Measurements from ENCODE around the gene CAMK2A. TPM values are rescaled to one million over a fixed set of nuclear protein-coding genes. Genes with fewer than 3 reads are reported as not detected.

CAMK2A gene
- total RNA-seq, 1 donor from 2014 or later: 22.7 TPM

DNA sequence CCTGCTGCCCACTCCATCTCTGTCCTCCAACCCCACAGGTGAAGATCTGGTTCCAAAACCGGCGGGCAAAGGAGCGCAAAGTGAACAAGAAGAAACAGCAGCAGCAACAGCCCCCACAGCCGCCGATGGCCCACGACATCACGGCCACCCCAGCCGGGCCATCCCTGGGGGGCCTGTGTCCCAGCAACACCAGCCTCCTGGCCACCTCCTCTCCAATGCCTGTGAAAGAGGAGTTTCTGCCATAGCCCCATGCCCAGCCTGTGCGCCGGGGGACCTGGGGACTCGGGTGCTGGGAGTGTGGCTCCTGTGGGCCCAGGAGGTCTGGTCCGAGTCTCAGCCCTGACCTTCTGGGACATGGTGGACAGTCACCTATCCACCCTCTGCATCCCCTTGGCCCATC, 106.1 kb downstream of the CAMK2A start:
- intact Hi-C loops (cut with DNase I): no loop called here
- DNase-seq (ENCODE audit: low spot score): no peak

DNA sequence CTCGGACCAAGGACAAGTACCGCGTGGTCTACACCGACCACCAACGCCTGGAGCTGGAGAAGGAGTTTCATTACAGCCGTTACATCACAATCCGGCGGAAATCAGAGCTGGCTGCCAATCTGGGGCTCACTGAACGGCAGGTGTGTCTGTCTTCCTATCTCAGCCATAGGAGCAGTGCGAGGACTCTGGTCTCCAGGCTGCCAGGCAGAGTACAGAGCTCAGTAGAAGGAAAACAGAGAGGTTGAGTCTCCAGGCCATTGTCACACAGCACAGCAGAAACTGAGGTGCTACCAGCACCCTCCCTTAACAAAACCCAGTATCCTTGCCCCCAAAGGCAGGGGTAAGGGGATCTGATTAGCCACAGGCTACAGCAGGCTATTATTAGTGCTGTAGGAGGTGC, 106.8 kb downstream of the CAMK2A start:
- intact Hi-C loops (cut with DNase I): no loop called here
- DNase-seq (ENCODE audit: low spot score): no peak

DNA sequence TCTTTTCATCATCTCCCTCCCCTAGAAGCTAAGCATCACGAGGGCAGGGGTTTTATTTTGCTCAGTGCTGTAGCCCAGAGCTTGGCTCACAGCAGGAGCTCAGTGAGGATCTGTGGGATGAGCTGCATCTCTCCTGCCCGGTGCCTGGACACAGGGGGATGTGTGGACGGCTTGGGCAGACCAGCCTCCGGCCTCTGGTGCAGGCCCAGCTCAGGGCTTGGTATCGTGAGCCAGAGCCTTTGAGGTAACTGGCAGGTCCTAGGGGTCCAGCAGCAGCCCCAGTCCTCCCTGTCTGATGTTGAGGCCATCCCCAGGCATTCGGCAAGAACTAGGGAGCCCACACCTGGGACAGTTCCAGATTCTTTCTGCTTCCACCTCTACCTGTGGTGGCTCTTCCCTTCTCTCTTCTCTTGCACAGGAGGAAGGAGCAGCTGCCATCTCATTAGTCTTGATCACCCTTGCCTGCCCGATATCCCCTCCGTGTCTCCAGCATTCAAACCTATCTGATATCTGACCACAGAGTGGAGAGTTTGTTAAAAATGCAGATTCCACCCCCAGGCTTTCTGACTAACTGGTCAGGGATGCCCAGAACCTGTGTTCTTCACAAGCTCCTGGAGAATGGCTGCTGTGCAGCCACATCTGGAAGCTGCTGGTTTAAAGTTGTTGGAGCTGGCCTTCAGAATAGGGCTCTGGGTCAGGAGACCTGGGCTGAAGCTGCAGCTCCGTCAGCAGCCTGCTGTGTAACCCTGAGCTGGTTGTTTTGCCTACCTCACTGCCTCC, 107.6 kb downstream of the CAMK2A start:
- DNase-seq (ENCODE audit: low spot score): no peak
- intact Hi-C loops (cut with DNase I): no loop called here

DNA sequence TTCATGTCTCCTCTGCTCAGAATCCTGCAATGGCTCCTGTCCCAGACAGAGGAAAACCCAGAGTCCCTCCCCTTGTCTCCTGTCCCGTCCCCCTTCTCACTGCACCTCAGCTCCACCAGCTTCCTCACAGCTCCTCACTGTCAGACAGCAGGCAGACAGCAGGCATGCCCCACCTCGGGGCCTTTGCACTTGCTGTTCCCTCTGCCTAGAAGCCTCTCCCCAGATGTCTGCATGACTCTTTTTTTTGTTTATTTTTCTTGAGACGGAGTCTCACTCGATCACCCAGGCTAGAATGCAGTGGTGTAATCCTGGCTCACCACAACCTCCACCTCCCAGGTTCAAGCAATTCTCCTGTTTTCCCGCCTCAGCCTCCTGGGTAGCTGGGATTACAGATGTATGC, 108.5 kb downstream of the CAMK2A start:
- DNase-seq (ENCODE audit: low spot score): no peak
- intact Hi-C loops (cut with DNase I): no loop called here

- intact Hi-C loops (cut with DNase I): no loop called here
- DNase-seq (ENCODE audit: low spot score): peak; percentile 80
These were observed 109.1 kb downstream of the CAMK2A start for GRCh38 chr5:150180241-150181026.

GRCh38 chr5:150179019-150179620, 110.5 kb downstream of the CAMK2A start:
- DNase-seq (ENCODE audit: low spot score): no peak
- intact Hi-C loops (cut with DNase I): no loop called here

GRCh38 chr5:150178262-150178661, 111.3 kb downstream of the CAMK2A start:
- intact Hi-C loops (cut with DNase I): no loop called here

GRCh38 chr5:150177721-150178120, 111.9 kb downstream of the CAMK2A start:
- intact Hi-C loops (cut with DNase I): no loop called here
- DNase-seq (ENCODE audit: low spot score): no peak

More at GRCh38 chr5:150178262-150178661, 111.3 kb downstream of the CAMK2A start:
- DNase-seq (ENCODE audit: low spot score): no peak

DNA sequence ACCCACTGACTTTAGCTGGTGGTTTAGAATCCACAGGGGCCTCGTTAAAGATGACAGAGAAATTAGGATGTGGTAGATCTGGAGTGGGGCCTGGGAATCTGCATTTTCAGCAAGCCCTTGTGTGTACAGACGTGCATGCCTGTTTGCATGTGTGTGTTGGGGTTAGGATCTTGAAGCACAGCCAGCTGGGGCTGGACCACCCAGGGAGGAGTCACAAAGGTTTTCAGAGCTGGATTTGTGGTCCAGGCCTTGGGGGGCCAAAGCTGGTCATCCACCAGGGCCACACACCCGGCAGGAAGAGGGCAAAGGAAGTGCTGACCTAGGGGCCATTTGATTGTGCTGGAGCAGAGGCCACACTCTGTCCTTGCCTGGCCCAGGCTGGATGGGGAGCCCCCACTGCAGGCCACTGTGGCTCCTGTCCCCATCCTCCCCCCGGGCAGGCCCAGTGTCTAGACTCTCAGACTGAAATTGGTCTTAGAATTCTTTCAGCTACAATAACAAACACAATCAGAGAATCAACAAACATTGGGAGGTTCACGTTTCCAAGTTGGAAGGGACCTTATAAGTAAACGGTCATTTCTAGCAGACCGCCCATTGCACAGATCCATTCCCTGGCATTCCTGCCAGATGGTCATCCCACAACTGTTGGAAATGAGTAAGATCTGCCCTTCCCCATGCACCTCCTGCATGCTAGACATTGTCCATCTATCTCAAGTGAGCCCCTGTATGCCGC, 112.7 kb downstream of the CAMK2A start:
- intact Hi-C loops (cut with DNase I): no loop called here

DNA sequence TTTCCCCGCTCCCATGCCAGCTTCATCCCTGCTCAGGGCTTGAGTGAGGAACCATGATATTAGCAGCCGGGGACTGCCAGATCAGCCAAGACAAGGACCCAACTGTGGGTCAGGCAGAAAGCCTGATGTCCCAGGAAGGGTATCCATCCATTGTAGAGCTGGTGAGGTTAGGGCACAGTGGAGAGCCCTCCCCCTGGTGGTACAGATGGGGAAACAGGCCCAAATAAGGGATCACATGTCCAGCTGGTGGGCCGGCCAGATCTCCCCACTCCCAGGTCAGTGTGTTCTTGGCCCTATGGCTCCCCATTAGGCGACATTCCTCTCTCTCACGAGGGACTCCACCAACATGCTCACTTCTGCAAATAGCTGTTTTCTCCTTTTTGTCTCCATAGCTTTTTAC, 114.0 kb downstream of the CAMK2A start:
- DNase-seq (ENCODE audit: low spot score): no peak
- intact Hi-C loops (cut with DNase I): no loop called here

More for the DNA sequence above, 112.7 kb downstream of the CAMK2A start:
- no peak for DNase-seq (ENCODE audit: low spot score)

- intact Hi-C loops (cut with DNase I): no loop called here
- DNase-seq (ENCODE audit: low spot score): no peak
These were observed 114.5 kb downstream of the CAMK2A start for GRCh38 chr5:150175076-150175475.

GRCh38 chr5:150174285-150174684, 115.3 kb downstream of the CAMK2A start:
- intact Hi-C loops (cut with DNase I): no loop called here
- DNase-seq (ENCODE audit: low spot score): no peak

- intact Hi-C loops (cut with DNase I): no loop called here
- DNase-seq (ENCODE audit: low spot score): no peak
These were observed 116.4 kb downstream of the CAMK2A start for GRCh38 chr5:150173161-150173560.

DNA sequence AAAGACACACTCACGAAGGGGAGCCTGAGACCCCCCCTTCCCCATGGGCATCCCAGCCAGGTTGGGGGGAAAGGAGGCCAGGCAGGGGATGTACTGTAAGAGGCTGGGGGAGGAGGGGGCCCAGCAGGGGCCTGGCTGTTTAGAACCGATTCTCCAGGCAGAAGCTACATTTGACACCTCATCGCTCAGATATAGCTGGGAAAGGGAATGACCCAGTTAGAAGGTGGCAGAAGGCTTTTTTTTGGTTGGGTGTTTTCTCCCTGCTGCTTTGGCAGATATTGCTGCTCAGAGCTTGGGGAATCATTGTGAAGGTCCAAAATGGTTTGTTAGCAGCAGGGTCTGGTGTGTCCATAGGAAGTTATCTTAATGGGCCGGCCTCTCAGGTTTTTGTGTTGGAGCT, 117.0 kb downstream of the CAMK2A start:
- intact Hi-C loops (cut with DNase I): no loop called here
- no peak for DNase-seq (ENCODE audit: low spot score)

DNA sequence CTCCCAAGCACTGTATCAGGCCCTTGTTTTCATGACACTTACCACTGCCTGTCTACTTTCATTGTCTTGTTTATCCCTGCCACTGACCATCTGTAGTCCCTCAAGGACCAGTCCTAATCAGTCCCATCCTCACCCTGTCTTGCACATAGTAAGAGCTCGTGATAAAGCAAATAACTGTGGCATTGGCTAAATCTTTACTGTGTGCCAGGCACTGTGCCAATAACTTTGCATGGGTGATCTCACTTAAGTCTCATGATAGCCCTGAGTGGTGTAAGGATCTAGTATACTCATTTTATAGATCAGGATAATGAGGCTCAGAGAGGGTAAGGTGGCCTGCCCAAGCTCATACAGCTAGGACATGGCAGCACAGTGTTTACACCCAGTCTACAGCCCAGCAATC, 117.4 kb downstream of the CAMK2A start:
- DNase-seq (ENCODE audit: low spot score): no peak
- intact Hi-C loops (cut with DNase I): no loop called here

Other genes starting within 250 kb of the CAMK2A start
- 11.9 TPM for gene CSF1R, start 203.2 kb downstream of the CAMK2A start, total RNA-seq
- 54.6 TPM for gene PDGFRB, start 133.9 kb downstream of the CAMK2A start, total RNA-seq
- gene CDX1, start 123.0 kb downstream of the CAMK2A start, total RNA-seq: 0.16 TPM
- not detected for gene SLC6A7, start 99.7 kb downstream of the CAMK2A start, total RNA-seq
- gene ARSI, start 13.1 kb upstream of the CAMK2A start, total RNA-seq: 0.38 TPM
- gene TCOF1, start 67.9 kb upstream of the CAMK2A start, total RNA-seq: 15.5 TPM
- 239 TPM for gene CD74, start 123.1 kb upstream of the CAMK2A start, total RNA-seq
- 852 TPM for gene RPS14, start 160.0 kb upstream of the CAMK2A start, total RNA-seq
- 67.6 TPM for gene NDST1, start 218.4 kb upstream of the CAMK2A start, total RNA-seq

All from cardiac septum (tissue), 1 donor.